GM12873 (cell line): ENCODE measurements around the gene XRRA1.

Experiments used
- TF ChIP-seq, protein P1 (sequence below): IDR thresholded peaks from 2 replicates; pipeline ENCODE4 v1.5.1; 2012; ENCODE audit warnings: low read depth, mild to moderate bottlenecking, moderate library complexity, low read length, control low read depth; ENCODE audit not compliant: insufficient read depth; ENCODE audit errors: missing control alignments

Gene XRRA1

DNA sequence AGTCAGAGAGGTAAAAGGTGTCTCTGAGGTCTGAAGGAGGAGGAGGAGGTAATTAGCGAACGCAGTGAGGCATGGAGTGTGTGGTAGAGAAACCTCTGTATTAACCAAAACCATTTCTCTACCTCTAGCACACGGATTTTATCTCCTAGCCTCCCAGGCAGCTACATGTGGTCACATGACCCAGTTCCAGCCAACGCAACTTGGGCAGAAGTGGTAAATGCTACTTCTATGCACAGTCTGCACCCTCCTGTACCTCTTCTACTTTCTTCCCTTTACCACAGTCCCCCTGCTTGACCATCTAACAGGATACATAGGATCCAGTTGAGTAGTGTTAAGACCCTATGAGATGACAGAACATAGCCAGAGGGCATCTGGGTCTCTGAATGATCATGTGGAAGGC, 95.7 kb downstream of the XRRA1 start:
- TF ChIP-seq, protein P1, sequence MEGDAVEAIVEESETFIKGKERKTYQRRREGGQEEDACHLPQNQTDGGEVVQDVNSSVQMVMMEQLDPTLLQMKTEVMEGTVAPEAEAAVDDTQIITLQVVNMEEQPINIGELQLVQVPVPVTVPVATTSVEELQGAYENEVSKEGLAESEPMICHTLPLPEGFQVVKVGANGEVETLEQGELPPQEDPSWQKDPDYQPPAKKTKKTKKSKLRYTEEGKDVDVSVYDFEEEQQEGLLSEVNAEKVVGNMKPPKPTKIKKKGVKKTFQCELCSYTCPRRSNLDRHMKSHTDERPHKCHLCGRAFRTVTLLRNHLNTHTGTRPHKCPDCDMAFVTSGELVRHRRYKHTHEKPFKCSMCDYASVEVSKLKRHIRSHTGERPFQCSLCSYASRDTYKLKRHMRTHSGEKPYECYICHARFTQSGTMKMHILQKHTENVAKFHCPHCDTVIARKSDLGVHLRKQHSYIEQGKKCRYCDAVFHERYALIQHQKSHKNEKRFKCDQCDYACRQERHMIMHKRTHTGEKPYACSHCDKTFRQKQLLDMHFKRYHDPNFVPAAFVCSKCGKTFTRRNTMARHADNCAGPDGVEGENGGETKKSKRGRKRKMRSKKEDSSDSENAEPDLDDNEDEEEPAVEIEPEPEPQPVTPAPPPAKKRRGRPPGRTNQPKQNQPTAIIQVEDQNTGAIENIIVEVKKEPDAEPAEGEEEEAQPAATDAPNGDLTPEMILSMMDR: no peak

DNA sequence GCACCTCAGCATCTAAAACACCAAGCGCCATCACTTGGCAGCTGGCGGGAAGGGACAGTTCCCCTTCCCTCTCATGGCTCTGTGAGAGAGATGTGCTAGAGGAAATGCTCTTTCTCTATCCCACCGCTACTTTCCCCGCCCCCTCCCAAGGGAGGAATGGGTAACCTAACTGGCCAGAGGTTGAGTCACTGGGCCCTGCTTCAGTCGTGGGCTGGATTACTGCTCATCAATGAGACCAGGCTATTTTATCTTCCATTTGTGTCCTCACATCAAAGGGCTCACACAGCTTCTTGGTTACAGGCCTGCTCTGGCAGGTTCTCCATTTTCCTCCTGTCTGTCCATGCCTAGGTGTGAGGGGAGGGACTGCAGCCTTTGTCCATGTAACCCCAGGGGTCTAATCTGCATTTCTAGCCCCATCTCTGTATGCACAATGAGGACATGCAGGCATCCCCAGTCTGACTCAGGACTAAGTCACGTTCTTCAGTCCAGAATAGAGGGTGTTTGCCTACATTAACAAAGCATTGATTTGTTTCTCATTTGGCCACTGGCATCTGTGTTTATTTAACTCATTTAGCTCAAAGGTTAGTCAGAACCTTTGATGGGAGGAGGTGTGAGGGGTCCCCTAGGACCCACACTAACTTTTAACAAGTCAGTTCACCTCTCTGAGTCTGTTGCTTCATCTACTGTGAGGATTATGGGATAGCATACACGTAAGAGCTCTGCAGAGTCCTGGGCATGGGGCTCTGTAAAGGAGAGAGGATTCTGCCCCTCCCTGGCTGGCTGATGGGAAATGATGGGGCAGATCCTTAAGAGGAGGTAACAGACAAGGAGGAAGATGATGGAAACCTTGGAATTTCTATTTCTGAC, 99.1 kb downstream of the XRRA1 start:
- TF ChIP-seq, protein P1: no peak

DNA sequence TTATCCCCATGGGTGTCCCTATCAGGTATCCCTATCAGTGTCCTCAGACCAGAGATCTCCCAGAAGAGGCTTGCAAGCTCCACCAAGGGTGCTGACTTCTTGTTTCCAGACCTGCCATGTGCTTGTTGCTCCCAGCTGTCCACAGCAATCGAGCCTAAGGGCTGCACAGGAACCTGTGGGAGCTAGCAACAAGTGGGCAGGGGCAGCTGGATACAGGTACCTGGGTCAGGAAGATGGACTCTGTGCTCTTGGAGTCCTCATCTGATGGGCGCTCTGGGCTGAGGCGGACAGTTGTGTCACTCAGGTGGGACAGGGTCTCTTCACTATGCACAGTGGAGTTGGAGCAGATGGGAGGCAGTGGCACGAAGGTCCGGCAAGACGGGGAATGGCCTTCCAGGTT, 101.0 kb downstream of the XRRA1 start:
- TF ChIP-seq, protein P1: no peak

DNA sequence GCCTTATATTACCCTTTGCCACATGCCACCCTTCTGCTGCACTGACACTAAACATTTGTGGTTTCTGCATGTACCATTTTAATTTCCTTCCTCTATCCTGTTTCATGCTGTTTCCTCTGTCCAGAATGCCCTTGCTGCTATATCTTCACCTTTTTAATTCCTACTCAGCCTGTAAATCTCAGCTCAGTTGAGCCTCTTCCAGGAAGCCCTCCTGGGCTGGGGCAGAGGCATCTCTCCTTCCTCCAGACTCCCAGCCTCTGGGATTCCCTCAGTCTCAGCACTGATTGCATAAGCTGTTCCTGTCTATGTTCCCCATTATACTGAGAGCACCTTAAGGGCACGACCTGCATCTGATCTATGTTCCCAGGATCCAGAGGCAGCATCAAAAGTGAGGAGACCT, 101.5 kb downstream of the XRRA1 start:
- TF ChIP-seq, protein P1: no peak

DNA sequence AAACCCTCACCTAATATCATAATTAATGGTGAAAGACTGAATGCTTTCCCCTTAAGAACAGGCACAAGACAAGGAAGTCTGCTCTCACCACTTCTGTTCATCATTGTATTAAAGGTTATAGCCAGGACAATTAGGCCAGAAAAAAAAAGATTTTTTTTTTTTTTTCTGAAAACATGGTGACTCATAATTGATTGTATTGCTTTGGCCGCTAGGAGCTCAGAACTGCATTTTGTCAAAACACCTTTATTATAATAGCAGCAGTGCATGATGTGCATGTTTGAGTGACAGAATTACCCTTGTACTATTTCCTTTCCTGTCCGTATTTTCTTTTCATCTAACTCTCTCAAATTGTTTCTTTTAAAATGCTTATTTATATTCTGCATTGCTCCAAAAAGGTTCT, 102.1 kb downstream of the XRRA1 start:
- TF ChIP-seq, protein P1: no peak

DNA sequence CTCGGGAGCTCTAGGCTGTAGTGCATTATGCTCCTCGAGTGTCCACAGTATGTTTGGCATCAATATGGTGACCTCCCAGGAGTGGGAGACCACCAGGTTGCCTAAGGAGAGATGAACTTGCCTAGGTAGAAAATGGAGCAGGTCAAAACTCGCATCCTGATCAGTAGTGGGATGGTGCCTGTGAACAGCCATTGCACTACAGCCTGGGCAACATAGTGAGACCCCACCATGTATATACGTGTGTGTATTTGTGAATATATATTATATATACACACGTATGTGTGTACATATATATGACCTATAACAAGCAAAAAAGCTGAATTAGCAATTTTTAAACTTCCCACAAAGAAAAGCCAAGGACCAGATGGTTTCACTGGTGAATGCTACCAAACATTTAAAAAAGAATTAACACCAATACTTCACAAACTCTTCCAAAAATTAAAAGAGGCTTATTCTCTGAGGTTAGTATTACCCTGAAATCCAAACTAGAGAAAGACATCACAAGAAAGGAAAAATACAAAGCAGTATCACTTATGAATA, 102.8 kb downstream of the XRRA1 start:
- TF ChIP-seq, protein P1: no peak

DNA sequence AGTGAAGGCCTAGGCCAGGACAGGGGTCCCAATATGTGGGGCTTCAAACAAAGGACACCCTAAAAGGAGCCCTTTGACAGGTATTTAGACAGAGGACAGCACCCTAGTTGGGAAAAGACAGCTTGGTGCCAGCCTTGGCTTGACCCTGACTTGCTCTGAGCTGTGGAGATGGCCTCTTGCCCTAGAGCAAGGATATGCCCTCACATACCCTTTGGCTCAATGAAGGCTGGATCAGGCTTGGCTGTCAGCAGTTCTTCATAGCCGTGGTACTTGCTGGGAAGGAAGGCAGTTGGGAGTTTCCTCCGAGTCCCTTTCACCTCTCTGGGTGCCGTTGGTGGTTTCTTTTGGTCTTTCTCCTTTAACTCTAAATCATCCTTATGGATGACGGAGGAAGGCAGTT, 104.0 kb downstream of the XRRA1 start:
- TF ChIP-seq, protein P1: no peak
